MM.1S (cell line): Measurements from ENCODE around the gene RHOU.

Experiments
- DNase-seq: peaks from one replicate; pipeline ENCODE4 v3.0.0-alpha.2; 2015
- H2AFZ ChIP-seq: fragments of 300-600 bp; sonication (generic); 2 replicates; pipeline ENCODE4 v1.6.0; 2016; ENCODE audit warnings: antibody characterized with exemption, low read length
- H3F3A ChIP-seq: fragments of 300-600 bp; sonication (generic); 2 replicates; pipeline ENCODE4 v1.6.1; 2016; ENCODE audit warnings: mild to moderate bottlenecking, antibody characterized with exemption, low read length, moderate library complexity, mixed read lengths; ENCODE audit not compliant: insufficient read depth
- H3K27ac ChIP-seq: fragments of 300-600 bp; sonication (generic); 2 replicates; pipeline ENCODE4 v1.5.1; 2016; ENCODE audit warnings: mild to moderate bottlenecking, low read length
- H3K27me3 ChIP-seq: fragments of 300-600 bp; sonication (generic); replicated peaks from 2 replicates; pipeline ENCODE4 v1.6.0; 2016; ENCODE audit warnings: low read length; ENCODE audit not compliant: insufficient read depth
- H3K36me3 ChIP-seq: fragments of 300-600 bp; sonication (generic); replicated peaks from 2 replicates; pipeline ENCODE4 v1.6.1; 2016; ENCODE audit warnings: mild to moderate bottlenecking, low read length, mixed read lengths; ENCODE audit not compliant: insufficient read depth
- H3K4me1 ChIP-seq: fragments of 300-600 bp; sonication (generic); 2 replicates; pipeline ENCODE4 v1.6.1; 2016; ENCODE audit warnings: low read length, mixed read lengths
- H3K4me2 ChIP-seq: fragments of 300-600 bp; sonication (generic); 2 replicates; pipeline ENCODE4 v1.6.0; 2016; ENCODE audit warnings: low read depth, low read length
- H3K4me3 ChIP-seq: fragments of 300-600 bp; sonication (generic); 2 replicates; pipeline ENCODE4 v1.5.1; 2016; ENCODE audit warnings: low read length, mixed read lengths
- H3K79me2 ChIP-seq: fragments of 300-600 bp; sonication (generic); 2 replicates; pipeline ENCODE4 v1.6.1; 2016; ENCODE audit warnings: mixed run types, low read length, mixed read lengths
- H3K9ac ChIP-seq: fragments of 300-600 bp; sonication (generic); 2 replicates; pipeline ENCODE4 v1.6.1; 2016; ENCODE audit warnings: low read length, mixed read lengths
- H3K9me2 ChIP-seq: fragments of 300-600 bp; sonication (generic); replicated peaks from 2 replicates; pipeline ENCODE4 v1.6.1; 2016; ENCODE audit warnings: mild to moderate bottlenecking, low read length, mixed read lengths; ENCODE audit not compliant: insufficient read depth
- H3K9me3 ChIP-seq: fragments of 300-600 bp; sonication (generic); replicated peaks from 2 replicates; pipeline ENCODE4 v1.6.1; 2016; ENCODE audit warnings: mild to moderate bottlenecking, low read length, mixed read lengths; ENCODE audit not compliant: insufficient read depth
- H4K20me1 ChIP-seq: fragments of 300-600 bp; sonication (generic); 2 replicates; pipeline ENCODE4 v1.6.1; 2016; ENCODE audit warnings: mild to moderate bottlenecking, low read length, moderate library complexity, mixed read lengths; ENCODE audit not compliant: insufficient read depth
- CTCF ChIP-seq: fragments of 300-600 bp; sonication (generic); IDR thresholded peaks from 2 replicates; pipeline ENCODE4 v1.5.1; 2016; ENCODE audit warnings: antibody characterized with exemption, low read length, mixed read lengths
- EZH2 ChIP-seq: fragments of 300-600 bp; sonication (generic); optimal IDR thresholded peaks from 2 replicates; pipeline ENCODE3; 2017; ENCODE audit warnings: low read depth, mild to moderate bottlenecking, antibody characterized with exemption, low read length, mixed read lengths
- EZH2phosphoT487 ChIP-seq: fragments of 300-600 bp; sonication (generic); IDR thresholded peaks from 2 replicates; pipeline ENCODE4 v1.6.1; 2018; ENCODE audit warnings: antibody characterized with exemption, low read length

Gene RHOU

GRCh38 chr1:228750915-228751314 lies 15.6 kb downstream of the RHOU start:
- Histone ChIP-seq H3K4me3 (no peak overlapping the region), H3K79me2 (no peaks in the 10 kb centered on the region), H3K4me1 (no peaks in the 10 kb centered on the region), H3K36me3 (no peaks in the 10 kb centered on the region), H3F3A (no peaks in the 10 kb centered on the region), H3K27ac (no peak overlapping the region), H2AFZ (no peak overlapping the region), H3K4me2 (no peak overlapping the region), H3K9me3 (no peaks in the 10 kb centered on the region), H3K9ac (no peak overlapping the region), H4K20me1 (no peaks in the 10 kb centered on the region), H3K9me2 (no peaks in the 10 kb centered on the region), H3K27me3 (no peaks in the 10 kb centered on the region)
- TF ChIP-seq EZH2 (no peak), CTCF (no peak)
- no peak for DNase-seq

GRCh38 chr1:228751360-228752098 lies 16.2 kb downstream of the RHOU start:
- Histone ChIP-seq H3K9me3 (no peaks in the 10 kb centered on the region), H3K4me2 (no peak overlapping the region), H3F3A (no peaks in the 10 kb centered on the region), H3K4me1 (no peaks in the 10 kb centered on the region), H4K20me1 (no peaks in the 10 kb centered on the region), H3K9ac (no peak overlapping the region), H3K36me3 (no peaks in the 10 kb centered on the region), H3K27me3 (no peaks in the 10 kb centered on the region), H3K4me3 (no peak overlapping the region), H2AFZ (no peak overlapping the region), H3K27ac (no peak overlapping the region), H3K79me2 (no peaks in the 10 kb centered on the region), H3K9me2 (no peaks in the 10 kb centered on the region)
- TF ChIP-seq EZH2 (no peak), EZH2phosphoT487 (no peak), CTCF (no peak)
- DNase-seq, result no peak

- DNase-seq, result no peak
- Histone ChIP-seq H4K20me1 (no peaks in the 10 kb centered on the region), H3K4me1 (no peaks in the 10 kb centered on the region), H3F3A (no peaks in the 10 kb centered on the region), H3K4me2 (no peak overlapping the region), H3K36me3 (no peaks in the 10 kb centered on the region), H3K9me2 (no peaks in the 10 kb centered on the region), H3K4me3 (no peak overlapping the region), H3K79me2 (no peaks in the 10 kb centered on the region), H3K27me3 (no peaks in the 10 kb centered on the region), H3K9me3 (no peaks in the 10 kb centered on the region), H3K9ac (no peak overlapping the region), H2AFZ (no peak overlapping the region), H3K27ac (no peak overlapping the region)
- TF ChIP-seq EZH2phosphoT487 (no peak), EZH2 (no peak), CTCF (no peak)
Observed at GRCh38 chr1:228752258-228752657, 17.0 kb downstream of the RHOU start.
